NOMO-1 (cell line): ENCODE measurements around the gene RB1.
"Not testable (repeated sequence)": the region's sequence is repeated elsewhere in the genome, so short reads cannot be mapped to it uniquely, and the experiment has no call there.

ENCODE experiments used
- DNase-seq, 2 experiments: peaks; one replicate each; lab custom pipeline; 2025; ENCODE audit not compliant: unreplicated experiment in 2 of 2; lab: John Stamatoyannopoulos, UW

Gene RB1

GRCh38 chr13:48443442-48444208 is 140.1 kb downstream of the RB1 start:
- DNase-seq, result no peak

GRCh38 chr13:48446464-48446863 is 142.9 kb downstream of the RB1 start:
- peak in 1 of 2 experiments; percentile 55 for DNase-seq

GRCh38 chr13:48448285-48448958 is 144.9 kb downstream of the RB1 start:
- peak in 1 of 2 experiments; percentile 76 for DNase-seq

GRCh38 chr13:48448959-48449614 is 145.5 kb downstream of the RB1 start:
- DNase-seq, result peak in 1 of 2 experiments; percentile 84

- DNase-seq, result no peak
These were observed 146.1 kb downstream of the RB1 start for GRCh38 chr13:48449656-48450055.

- not testable (repeated sequence) for DNase-seq
These were observed 147.6 kb downstream of the RB1 start for GRCh38 chr13:48451196-48451595.

- no peak for DNase-seq
These were observed 153.0 kb downstream of the RB1 start for GRCh38 chr13:48456546-48456945.

GRCh38 chr13:48457578-48458242 is 154.2 kb downstream of the RB1 start:
- no peak for DNase-seq

GRCh38 chr13:48475230-48475629 is 171.7 kb downstream of the RB1 start:
- no peak for DNase-seq

- DNase-seq, result peak in 1 of 2 experiments; percentile 58
These were observed 172.7 kb downstream of the RB1 start for GRCh38 chr13:48476215-48476614.

- DNase-seq, result no peak
These were observed 173.1 kb downstream of the RB1 start for GRCh38 chr13:48476686-48477085.

GRCh38 chr13:48477191-48477855 is 173.8 kb downstream of the RB1 start:
- DNase-seq, result peak in 1 of 2 experiments; percentile 38

- DNase-seq, result no peak
These were observed 174.8 kb downstream of the RB1 start for GRCh38 chr13:48478391-48478790.

- DNase-seq, result no peak
These were observed 180.0 kb downstream of the RB1 start for GRCh38 chr13:48483575-48483974.

- DNase-seq, result no peak
These were observed 181.9 kb downstream of the RB1 start for GRCh38 chr13:48485432-48485831.

GRCh38 chr13:48486362-48486761 is 182.8 kb downstream of the RB1 start:
- no peak for DNase-seq

- DNase-seq, result no peak
These were observed 183.3 kb downstream of the RB1 start for GRCh38 chr13:48486836-48487235.

GRCh38 chr13:48487968-48488367 is 184.4 kb downstream of the RB1 start:
- no peak for DNase-seq

- no peak for DNase-seq
These were observed 185.4 kb downstream of the RB1 start for GRCh38 chr13:48488995-48489394.

- peak in 1 of 2 experiments; percentile 19 for DNase-seq
These were observed 186.1 kb downstream of the RB1 start for GRCh38 chr13:48489666-48490065.

GRCh38 chr13:48490241-48490640 is 186.7 kb downstream of the RB1 start:
- DNase-seq, result no peak
